Central memory CD8-positive, alpha-beta T cell (primary cell): ENCODE results near the gene LYPD6.
"Not testable (repeated sequence)": the region's sequence is repeated elsewhere in the genome, so short reads cannot be mapped to it uniquely, and the experiment has no call there.

Source experiments
- ATAC-seq: fragments of 150-1000 bp; cut with Tn5 transposase; replicated peaks from 2 replicates; pipeline ENCODE4 v1.10.0; 2022; ENCODE audit warnings: mild to moderate bottlenecking, moderate FRiP score, moderate number of reproducible peaks; ENCODE audit not compliant: poor library complexity, severe bottlenecking; ENCODE audit errors: extremely low read depth
- DNase-seq, 2 donors: peaks; one replicate each; pipeline ENCODE4 v3.0.0; 2021; ENCODE audit warnings: low spot score in 2 of 2
- H3K27ac Mint-ChIP-seq: one replicate; pipeline ENCODE4 v1.8.0; 2022; ENCODE audit warnings: low read depth, mild to moderate bottlenecking, moderate library complexity, mixed read lengths
- H3K27me3 Mint-ChIP-seq: one replicate; pipeline ENCODE4 v1.8.0; 2022; ENCODE audit warnings: mixed read lengths
- H3K36me3 Mint-ChIP-seq: one replicate; pipeline ENCODE4 v1.8.0; 2022; ENCODE audit warnings: mild to moderate bottlenecking, moderate library complexity, mixed read lengths; ENCODE audit not compliant: insufficient read depth
- H3K4me1 Mint-ChIP-seq: one replicate; pipeline ENCODE4 v1.8.0; 2022; ENCODE audit warnings: mixed read lengths
- H3K4me3 Mint-ChIP-seq: one replicate; pipeline ENCODE4 v1.8.0; 2022; ENCODE audit warnings: mild to moderate bottlenecking, moderate library complexity, mixed read lengths
- H3K9me3 Mint-ChIP-seq: one replicate; pipeline ENCODE4 v1.8.0; 2022; ENCODE audit warnings: mixed read lengths

Gene LYPD6

GRCh38 chr2:149483004-149483605, 152.7 kb downstream of the LYPD6 start:
- no peak for ATAC-seq
- Mint-ChIP-seq H3K4me1 (no peaks in the 10 kb centered on the region), H3K27me3 (peaks cover 24% of the 10 kb centered on the region), H3K36me3 (no peaks in the 10 kb centered on the region), H3K4me3 (no peak overlapping the region), H3K9me3 (peaks cover 5% of the 10 kb centered on the region), H3K27ac (no peak overlapping the region)
- no peak for DNase-seq

GRCh38 chr2:149486664-149487063, 156.3 kb downstream of the LYPD6 start:
- peaks cover 5% of the 10 kb centered on the region for H3K9me3 Mint-ChIP-seq
- no peaks in the 10 kb centered on the region for H3K4me1 Mint-ChIP-seq
- H3K27ac Mint-ChIP-seq, result no peak overlapping the region
- no peak overlapping the region for H3K4me3 Mint-ChIP-seq
- no peaks in the 10 kb centered on the region for H3K36me3 Mint-ChIP-seq
- peaks cover 10% of the 10 kb centered on the region for H3K27me3 Mint-ChIP-seq
- DNase-seq (no peak), ATAC-seq (no peak)

GRCh38 chr2:149487189-149487588, 156.8 kb downstream of the LYPD6 start:
- Mint-ChIP-seq H3K4me3 (no peak overlapping the region), H3K9me3 (peaks cover 5% of the 10 kb centered on the region), H3K27me3 (peaks cover 11% of the 10 kb centered on the region), H3K27ac (no peak overlapping the region), H3K4me1 (no peaks in the 10 kb centered on the region), H3K36me3 (no peaks in the 10 kb centered on the region)
- no peak for DNase-seq
- ATAC-seq, result no peak

GRCh38 chr2:149488706-149489440, 158.5 kb downstream of the LYPD6 start:
- H3K36me3 Mint-ChIP-seq, result no peaks in the 10 kb centered on the region
- DNase-seq (no peak), ATAC-seq (no peak)
- peaks cover 5% of the 10 kb centered on the region for H3K9me3 Mint-ChIP-seq
- H3K4me1 Mint-ChIP-seq, result no peaks in the 10 kb centered on the region
- H3K27me3 Mint-ChIP-seq, result peaks cover 28% of the 10 kb centered on the region
- no peak overlapping the region for H3K4me3 Mint-ChIP-seq
- H3K27ac Mint-ChIP-seq, result no peak overlapping the region

DNA sequence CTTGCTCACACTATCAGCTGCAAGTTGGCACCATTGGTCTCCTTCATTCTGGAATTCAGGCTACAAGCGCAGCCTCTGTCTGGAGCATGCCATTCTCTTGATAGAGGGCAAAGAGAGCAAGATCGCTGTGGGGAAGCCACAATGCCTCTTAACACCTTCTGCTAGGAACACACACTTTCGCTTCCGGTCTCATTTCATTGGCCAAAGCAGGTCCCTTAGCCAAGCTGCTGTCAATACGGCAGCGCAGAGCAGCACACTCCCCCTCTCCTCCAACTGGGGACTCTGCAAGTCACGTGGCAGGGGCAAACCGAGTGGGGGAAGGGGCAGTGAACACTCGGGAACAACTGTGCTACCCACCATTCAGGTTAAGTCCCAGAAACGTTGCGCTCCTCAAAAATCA, 159.1 kb downstream of the LYPD6 start:
- no peak for DNase-seq
- H3K4me3 Mint-ChIP-seq, result no peak overlapping the region
- H3K27me3 Mint-ChIP-seq, result peaks cover 30% of the 10 kb centered on the region
- H3K27ac Mint-ChIP-seq, result no peak overlapping the region
- ATAC-seq, result no peak
- peaks cover 5% of the 10 kb centered on the region for H3K9me3 Mint-ChIP-seq
- no peaks in the 10 kb centered on the region for H3K36me3 Mint-ChIP-seq
- no peaks in the 10 kb centered on the region for H3K4me1 Mint-ChIP-seq

DNA sequence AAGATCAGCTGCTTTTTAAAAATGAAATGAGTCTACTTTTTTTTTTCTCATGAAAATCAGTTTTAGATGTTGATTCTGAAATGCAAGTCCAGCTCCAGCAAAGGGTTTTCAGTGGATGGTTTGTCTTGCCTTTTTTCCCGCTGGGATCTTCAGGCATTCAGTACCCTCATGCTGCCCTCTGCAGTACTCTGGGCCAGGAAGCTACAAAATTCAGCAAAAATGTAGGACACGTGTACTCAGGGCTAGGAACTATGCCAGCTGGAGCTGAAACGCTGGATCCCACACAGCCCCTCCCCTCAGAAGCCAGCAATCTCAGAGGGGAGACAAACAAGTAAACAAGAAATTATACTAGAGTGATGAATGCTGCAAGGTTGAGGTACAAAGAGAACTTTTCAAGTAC, 159.9 kb downstream of the LYPD6 start:
- peaks cover 25% of the 10 kb centered on the region for H3K27me3 Mint-ChIP-seq
- DNase-seq (no peak), ATAC-seq (no peak)
- no peak overlapping the region for H3K4me3 Mint-ChIP-seq
- no peaks in the 10 kb centered on the region for H3K4me1 Mint-ChIP-seq
- H3K27ac Mint-ChIP-seq, result no peak overlapping the region
- no peaks in the 10 kb centered on the region for H3K36me3 Mint-ChIP-seq
- peaks cover 5% of the 10 kb centered on the region for H3K9me3 Mint-ChIP-seq

GRCh38 chr2:149492923-149493322, 162.5 kb downstream of the LYPD6 start:
- DNase-seq, result no peak
- ATAC-seq, result no peak
- Mint-ChIP-seq H3K36me3 (no peaks in the 10 kb centered on the region), H3K4me1 (no peaks in the 10 kb centered on the region), H3K9me3 (no peaks in the 10 kb centered on the region), H3K4me3 (no peak overlapping the region), H3K27ac (no peak overlapping the region), H3K27me3 (peaks cover 25% of the 10 kb centered on the region)

DNA sequence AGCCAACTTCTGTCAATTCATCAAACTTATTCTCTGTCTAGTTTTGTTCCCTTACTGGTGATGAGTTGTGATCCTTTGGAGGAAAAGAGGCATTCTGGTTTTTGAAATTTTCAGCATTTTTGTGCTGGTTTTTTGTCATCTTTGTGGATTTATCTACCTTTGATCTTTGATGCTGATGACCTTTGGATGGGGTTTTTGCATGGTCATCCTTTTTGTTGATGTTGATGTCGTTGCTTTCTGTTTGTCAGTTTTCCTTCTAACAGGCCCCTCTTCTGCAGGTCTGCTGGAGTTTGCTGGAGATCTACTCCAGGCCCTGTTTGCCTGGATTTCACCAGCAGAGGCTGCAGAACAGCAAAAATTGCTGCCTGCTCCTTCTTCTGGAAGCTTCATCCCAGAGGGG, 168.8 kb downstream of the LYPD6 start:
- not testable (repeated sequence) for H3K27ac Mint-ChIP-seq, H3K4me1 Mint-ChIP-seq, DNase-seq, H3K4me3 Mint-ChIP-seq, H3K9me3 Mint-ChIP-seq, ATAC-seq, H3K36me3 Mint-ChIP-seq
- peaks cover 17% of the 10 kb centered on the region for H3K27me3 Mint-ChIP-seq

DNA sequence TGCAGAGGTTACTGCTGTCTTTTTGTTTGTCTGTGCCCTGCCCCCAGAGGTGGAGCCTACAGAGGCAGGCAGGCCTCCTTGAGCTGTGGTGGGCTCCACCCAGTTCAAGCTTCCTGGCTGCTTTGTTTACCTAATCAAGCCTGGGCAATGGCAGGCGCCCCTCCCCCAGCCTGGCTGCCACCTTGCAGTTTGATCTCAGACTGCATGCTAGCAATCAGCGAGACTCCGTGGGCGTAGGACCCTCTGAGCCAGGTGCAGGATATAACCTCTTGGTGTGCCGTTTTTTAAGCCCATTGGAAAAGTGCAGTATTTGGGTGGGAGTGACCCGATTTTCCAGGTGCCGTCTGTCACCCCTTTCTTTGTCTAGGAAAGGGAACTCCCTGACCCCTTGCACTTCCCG, 176.4 kb downstream of the LYPD6 start:
- H3K27ac Mint-ChIP-seq, H3K4me1 Mint-ChIP-seq, H3K9me3 Mint-ChIP-seq, DNase-seq, H3K4me3 Mint-ChIP-seq, H3K36me3 Mint-ChIP-seq, ATAC-seq: not testable (repeated sequence)
- peaks cover 37% of the 10 kb centered on the region for H3K27me3 Mint-ChIP-seq

DNA sequence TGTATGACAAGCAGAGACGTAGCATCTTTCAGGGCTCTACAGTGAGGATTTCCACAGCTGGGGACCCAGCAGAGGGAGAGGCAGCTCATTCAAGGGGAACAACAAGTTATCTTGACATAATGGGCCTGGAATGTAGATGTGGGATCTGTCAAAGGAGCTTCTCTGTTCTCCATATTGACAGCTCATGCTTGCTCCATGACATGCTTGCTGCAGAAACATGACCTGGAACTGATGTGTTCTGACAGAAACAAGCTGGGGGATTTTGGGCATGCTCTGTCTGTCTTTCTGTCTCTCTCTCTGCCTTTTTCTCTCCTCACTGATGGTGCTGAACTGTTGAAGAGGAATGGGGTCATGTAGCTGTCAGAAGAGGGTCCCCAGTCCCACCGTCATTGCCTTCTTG, 177.6 kb downstream of the LYPD6 start:
- no peak for DNase-seq
- Mint-ChIP-seq H3K27ac (no peak overlapping the region), H3K9me3 (no peaks in the 10 kb centered on the region), H3K4me3 (no peak overlapping the region), H3K36me3 (no peaks in the 10 kb centered on the region), H3K4me1 (no peaks in the 10 kb centered on the region), H3K27me3 (peaks cover 41% of the 10 kb centered on the region)
- ATAC-seq, result no peak

- Mint-ChIP-seq H3K36me3 (no peaks in the 10 kb centered on the region), H3K4me3 (no peak overlapping the region), H3K27ac (no peak overlapping the region), H3K27me3 (peaks cover 15% of the 10 kb centered on the region), H3K4me1 (no peaks in the 10 kb centered on the region), H3K9me3 (no peaks in the 10 kb centered on the region)
- DNase-seq (no peak), ATAC-seq (no peak)
Measured at GRCh38 chr2:149513461-149513860, 183.1 kb downstream of the LYPD6 start.
